ENCODE measurements around the gene SNX20.
A peak's percentile ranks its signal among the peaks of the same experiment; 100 is the strongest.

The SNX20 gene, protein sequence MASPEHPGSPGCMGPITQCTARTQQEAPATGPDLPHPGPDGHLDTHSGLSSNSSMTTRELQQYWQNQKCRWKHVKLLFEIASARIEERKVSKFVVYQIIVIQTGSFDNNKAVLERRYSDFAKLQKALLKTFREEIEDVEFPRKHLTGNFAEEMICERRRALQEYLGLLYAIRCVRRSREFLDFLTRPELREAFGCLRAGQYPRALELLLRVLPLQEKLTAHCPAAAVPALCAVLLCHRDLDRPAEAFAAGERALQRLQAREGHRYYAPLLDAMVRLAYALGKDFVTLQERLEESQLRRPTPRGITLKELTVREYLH

DNA sequence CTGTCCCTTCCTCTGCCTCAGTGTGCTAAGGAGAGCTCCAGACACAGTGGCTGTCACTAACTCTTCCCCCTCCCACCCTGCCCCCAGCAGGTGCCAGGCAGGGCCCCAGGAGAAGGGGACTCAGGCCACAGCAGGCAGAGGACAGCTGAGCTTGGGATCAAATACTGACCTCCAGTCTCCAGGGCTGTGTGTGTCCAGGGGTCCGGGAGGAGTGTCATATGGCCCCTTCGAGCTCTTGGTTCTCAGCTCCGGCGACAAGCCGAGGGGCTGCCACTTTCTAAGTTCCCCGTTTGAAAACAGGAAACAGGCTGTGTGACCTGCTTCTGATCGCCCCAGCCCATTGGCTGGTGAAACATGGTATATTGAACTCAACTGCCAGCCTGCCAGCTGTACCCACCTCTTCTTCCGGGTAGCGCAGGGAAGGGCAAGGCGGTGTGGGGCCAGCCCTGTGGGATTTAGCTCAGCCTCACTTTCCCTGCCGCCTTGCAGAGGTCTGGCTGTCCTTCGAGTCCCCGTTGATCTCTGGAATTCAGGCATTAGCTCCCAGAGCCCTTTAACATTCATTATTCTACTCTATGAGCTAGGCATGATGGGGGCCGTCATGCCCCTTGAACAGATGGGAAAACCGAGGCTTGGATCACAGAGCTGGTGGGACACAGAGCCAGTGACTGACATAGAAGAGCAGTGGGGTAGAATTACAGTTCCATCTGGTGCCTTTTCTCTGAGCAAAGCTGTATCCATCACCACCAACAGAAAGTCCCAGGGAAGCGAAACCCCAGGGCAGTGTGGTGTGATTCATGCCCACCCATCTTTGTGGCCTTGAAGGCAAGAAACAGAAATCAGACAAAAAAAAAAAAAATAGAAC is at the start of gene SNX20:
SNX20 (minus strand) TSS at position 292 of the 865 bp plus-strand sequence. CDS start 3,786 bp downstream, outside the sequence.
- DNase-seq: no peak

DNA sequence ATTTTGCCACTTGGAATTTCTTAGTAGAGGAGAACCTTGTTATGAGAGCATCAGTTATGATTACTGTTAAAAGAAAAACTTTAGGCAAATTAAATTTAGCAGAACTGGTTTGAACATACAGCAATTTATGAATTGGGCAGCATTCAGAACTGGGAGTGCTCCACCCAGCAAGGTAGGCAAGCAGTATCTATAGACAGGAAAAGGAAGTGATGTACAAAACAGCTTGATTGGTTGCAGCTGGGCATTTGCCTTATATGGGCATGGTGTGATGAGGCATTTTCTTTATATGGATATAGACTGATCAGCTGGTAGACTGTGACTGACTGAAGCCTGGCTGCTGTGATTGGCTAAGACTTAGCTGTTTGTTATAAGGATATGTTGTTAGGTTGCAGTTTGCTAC is 43.2 kb upstream of the SNX20 start:
- no peak for DNase-seq

DNA sequence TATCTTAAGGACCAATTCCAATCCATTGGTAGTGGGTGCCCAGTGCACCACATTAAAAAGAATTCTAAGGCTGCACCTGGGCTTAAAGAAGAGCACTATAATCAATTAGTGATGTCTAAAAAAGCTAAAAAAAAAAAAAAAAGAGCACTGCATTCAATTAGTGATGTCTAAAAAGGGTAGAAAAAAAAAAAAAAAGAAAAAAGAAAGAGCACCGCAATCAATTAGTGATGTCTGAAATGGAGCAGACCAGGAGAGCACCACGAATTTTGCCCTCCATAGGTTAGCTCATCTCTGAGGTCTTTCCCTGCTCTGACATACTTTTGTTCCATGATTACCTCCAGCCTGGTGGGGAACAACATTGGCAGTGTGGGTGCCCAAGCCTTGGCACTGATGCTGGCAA is 41.8 kb upstream of the SNX20 start:
- DNase-seq: no peak

DNA sequence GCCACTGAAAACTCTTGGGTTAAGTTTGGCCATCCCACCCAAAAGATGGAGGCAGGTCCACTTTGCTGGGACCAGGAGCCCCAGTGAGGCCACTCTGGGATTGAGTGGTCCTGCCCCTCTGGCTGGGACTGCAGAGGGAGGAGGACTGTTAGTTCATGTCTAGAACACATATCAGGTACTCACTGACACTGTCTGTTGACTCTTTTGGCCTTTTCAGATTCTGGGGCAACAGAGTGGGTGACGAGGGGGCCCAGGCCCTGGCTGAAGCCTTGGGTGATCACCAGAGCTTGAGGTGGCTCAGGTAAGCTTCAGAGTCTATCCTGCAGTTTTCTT is 41.3 kb upstream of the SNX20 start:
- no peak for DNase-seq

DNA sequence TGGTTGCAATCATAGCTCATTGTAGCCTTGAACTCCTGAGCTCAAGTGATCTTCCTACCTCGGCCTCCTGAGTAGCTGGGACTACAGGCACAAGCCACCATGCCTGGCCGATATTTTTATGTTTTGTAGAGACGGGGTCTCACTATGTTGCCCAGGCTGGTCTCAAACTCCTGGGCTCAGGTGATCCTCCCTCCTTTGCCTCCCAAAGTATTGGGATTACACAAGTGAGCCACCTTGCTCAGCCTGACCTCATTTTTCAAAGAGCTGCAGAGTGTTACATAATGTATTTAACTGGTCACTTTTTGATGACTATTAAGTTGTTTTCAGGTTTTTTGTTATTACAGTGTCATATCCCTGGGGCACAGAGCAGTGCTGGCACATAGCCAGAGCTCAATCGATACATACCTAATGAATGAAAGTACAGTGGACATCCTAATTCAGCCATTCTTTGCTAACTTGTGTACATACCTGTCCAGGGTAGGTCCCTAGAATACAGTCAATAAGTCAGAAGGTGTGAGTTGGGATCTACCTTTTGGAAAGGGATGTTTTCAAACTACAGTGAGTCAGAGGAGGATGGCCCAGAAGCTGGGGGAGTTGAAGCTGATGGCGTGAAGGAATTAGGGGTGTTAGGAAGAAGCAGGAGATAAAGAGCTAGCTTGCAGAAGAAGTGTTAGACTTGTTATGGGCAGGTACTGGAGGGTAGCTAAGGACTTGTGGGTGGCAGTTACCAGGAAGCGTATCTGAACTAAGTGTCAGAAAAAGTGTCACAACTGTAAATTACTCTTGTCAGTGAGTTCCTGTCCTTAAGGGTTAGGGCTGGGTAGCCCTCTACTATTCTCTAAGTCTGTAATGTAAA is 40.7 kb upstream of the SNX20 start:
- no peak for DNase-seq

DNA sequence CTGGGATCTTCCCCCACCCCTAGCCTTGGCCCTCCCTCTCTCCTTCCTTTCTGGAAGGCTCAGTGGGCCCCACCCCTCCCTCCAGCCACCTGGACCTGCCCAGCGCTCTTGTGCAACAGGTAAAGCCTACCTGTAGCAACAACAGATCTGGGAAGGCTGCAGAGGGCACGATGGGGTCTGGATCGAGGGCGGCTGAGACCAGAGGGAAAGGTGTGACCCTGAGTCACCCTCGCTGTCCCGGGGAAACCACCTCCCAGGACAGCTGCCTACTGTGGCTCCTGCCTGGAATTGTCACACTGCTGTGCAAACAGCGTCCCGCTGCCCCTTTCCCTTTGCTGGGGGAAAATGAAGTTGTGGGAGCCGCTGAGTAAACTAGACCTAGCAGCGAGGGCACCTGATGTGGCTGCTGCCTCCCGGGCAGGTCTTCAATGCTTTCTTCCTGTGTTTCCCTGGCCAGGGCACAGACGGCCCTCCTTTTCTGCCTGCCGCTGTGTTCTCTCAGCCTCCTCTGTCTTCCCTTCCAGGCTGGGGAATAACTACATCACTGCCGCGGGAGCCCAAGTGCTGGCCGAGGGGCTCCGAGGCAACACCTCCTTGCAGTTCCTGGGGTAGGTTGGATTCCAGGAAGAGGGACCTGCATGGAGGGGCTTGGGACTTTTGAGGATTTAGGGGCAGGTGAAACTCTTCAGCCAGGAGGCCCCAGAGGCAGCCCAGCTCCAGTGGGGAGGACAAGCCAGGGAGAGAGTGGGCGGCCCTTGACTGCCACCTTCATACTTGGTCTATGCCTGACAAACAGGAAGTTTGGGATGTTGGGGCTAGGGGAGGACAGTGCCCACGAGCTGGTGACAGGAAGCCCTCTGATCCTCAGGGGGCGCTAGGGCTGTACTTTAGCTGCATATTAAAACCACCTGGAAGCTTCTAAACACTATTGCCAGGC is 38.6 kb upstream of the SNX20 start:
- no peak for DNase-seq

DNA sequence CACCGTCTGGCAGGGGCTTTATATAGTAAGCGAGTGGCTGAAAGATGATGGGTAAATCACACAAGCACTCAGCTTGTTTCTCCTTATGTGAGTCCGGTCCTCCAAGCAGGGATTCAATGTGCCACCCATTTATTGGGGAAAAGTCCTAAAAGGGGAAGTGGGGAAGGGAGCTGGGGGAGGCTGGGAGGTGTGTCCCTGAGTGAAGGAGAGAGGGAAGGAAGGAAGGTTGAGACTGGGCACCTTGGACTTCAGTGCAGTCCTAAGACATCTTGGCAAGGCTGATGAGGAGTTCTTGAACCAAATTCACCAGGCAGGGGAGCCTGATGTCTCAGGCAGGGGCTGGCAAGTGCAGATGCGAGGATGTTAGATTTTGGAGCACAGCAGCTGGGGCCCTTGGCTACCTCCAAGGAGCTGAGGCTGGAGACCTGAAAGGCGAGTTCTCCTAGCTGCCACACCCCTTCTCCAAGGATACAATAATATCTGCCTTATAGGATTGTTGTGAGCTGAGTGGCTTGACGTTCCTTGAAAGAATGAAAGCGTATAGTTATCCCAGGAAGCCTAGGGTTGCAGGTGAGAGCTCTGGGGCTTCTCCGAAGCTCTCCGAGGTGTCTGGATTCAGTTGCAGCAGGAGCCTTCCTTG is 37.8 kb upstream of the SNX20 start:
- no peak for DNase-seq

DNA sequence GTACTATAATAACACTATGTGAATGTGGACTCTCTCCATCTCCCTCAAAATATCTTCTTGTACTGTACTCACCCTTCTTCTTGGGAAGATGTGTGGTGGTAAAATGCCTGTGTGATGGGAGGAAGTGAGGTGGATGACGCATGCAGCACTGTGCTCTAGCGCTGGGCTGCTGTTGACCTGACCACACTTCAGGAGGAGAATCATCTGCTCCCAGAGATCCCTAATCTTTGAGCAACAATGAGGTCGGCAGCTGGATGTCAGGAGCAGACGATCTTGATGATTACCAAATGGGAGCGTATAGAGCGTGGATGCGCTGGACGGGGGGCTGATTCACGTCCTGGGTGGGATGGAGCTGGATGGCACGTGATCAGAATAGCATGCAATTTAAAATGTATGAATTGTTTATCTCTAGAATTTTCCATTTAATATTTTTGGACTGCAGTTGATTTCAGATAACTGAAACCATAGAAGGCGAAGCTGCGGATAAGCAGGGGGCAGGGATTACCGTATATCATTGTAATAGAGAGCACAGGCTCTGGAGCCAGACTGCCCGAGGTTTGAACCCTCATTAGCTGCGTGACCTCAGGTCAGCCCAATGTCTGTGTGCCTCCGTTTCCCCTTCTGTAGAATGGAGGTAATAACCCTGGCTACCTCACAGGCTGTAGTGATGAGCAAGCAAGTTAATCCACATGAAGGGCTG is 37.1 kb upstream of the SNX20 start:
- DNase-seq: no peak

DNA sequence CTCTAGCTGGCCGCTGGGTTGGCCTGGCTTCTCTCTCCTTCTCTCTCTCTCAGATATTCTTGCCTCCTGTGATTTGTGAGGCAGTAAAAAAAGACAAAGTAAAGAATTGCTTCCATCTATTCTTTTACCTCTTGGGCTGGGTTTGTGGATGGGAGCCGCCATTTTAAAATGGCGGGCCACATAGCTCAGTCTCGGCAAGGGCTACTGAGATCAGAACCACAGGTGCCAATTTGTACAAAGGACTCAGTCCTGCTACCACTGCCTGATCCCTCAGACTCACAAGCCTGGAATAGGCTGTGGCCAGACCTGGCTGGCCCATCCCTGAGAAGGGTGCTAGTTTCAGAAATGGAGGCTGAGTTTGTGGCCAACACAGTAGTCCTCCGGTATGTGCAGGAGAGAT is 36.4 kb upstream of the SNX20 start:
- DNase-seq: no peak

DNA sequence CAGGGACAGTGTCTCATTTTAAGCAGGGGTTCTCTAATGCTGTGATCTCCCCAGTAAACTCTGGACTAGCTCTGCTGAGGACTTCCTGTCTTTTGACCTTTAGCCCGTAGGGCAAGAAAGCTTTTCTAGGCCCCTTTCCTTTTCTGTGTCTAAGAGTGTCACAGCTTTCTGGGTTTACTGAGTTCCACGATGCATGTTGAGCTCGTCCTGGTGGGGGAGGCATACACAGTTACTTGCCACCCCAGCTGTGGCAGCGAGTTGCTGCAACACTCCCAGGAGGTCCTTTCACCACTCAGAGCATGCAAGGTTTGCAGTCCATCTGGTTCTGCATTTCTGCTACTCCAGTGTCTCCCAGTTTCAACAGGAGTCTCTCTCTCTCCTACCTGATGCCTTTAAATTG is 36.0 kb upstream of the SNX20 start:
- DNase-seq: no peak

DNA sequence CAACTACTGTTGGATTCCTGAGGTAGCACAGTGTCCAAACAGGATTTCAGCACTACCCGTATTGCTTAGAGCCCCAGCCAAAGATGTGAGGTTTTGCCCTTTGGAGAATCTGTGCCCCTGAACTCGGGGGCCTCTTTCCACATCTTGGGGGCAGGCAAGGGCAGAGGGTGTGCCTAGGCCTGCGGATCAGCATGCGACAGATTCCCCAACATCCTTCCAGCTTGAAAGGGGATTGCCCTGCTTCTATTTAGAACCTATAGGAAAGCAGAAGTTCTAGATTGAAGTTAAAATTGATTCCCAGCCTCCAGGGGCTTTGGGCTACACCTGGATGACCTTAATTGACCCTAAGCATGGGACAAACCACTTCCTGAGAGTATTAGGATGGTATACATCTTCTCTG is 31.8 kb upstream of the SNX20 start:
- DNase-seq: no peak

DNA sequence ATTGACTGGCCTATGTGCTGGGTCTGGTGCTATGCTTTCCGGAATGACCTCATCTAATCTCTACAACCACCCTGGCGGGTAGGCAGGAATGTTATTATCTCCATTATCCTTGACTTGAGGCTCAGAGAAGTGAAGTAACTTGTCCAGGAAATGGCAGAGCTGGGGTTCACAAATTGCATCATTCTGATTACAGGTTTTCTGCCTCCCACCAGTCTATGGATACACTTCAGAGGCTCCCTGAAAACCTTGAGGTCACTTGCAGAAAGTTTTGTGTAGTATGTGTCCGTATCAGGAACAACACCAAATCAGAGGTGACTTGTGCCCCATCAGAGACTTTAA is 31.4 kb upstream of the SNX20 start:
- DNase-seq: no peak

DNA sequence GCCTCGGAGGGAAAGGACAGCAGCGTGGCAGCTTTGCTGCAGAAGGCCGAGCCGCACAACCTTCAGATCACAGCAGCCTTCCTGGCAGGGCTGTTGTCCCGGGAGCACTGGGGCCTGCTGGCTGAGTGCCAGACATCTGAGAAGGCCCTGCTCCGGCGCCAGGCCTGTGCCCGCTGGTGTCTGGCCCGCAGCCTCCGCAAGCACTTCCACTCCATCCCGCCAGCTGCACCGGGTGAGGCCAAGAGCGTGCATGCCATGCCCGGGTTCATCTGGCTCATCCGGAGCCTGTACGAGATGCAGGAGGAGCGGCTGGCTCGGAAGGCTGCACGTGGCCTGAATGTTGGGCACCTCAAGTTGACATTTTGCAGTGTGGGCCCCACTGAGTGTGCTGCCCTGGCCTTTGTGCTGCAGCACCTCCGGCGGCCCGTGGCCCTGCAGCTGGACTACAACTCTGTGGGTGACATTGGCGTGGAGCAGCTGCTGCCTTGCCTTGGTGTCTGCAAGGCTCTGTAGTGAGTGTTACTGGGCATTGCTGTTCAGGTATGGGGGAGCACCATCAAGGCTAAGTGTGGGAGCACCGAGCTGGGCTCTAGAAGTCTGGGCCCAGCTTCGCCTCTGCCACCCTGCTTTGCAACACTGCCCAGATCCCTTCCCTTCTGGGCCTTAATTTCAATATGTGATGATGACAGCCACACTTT is 30.9 kb upstream of the SNX20 start:
- peak in 12 of 14 donors; percentile 19 to 80 (median 51) for DNase-seq

DNA sequence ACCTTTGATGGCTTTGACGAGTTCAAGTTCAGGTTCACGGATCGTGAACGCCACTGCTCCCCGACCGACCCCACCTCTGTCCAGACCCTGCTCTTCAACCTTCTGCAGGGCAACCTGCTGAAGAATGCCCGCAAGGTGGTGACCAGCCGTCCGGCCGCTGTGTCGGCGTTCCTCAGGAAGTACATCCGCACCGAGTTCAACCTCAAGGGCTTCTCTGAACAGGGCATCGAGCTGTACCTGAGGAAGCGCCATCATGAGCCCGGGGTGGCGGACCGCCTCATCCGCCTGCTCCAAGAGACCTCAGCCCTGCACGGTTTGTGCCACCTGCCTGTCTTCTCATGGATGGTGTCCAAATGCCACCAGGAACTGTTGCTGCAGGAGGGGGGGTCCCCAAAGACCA is 29.9 kb upstream of the SNX20 start:
- no peak for DNase-seq

DNA sequence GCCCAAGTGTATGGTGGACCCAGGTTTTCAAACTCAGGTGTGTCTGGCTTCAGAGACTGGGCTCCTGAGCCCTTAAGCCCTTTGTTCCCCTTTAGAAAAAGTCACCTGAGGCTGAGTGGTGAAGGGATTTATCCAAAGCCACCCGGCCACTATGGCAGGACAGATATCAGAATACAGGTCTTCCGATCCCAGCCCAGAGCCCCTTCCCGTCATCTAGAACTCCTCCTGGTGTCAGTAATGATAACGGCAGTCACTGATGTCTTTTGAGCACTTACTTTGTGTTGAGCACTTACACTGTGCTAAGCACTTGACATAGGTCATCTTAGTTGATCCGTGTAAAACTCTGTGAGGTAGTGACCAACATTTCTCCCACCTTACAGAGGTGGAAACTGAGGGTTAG is 28.9 kb upstream of the SNX20 start:
- DNase-seq: no peak

DNA sequence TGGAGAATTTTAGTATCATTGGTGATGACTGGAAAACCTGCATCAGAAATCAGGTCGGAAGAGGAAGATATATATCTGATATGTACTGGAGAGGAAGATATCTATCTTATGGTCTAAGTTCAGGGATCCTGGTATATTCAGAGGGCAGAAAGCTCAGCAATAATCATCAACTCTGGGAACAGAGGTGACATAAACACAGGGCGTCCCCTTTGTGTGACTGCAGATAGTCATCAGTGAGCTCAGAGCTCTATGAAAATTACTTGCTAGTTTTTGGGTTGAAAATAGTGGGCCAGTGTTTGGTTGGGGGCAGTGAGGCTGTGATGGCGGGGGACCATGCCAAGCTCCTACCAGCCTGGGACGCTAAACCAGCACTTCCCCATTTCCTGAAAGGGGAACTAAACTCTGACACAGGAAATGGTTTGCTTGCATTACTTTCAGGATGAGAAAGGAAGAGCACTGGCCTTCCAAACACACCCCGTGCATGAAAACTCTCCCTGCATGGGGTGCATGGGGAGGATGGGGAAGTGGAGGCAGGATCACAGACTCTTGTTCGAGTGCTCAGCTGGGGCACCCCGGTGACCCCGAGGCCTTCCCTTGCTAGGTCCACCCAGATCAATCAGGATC is 28.1 kb upstream of the SNX20 start:
- peak in 3 of 14 donors; percentile 5 to 29 (median 19) for DNase-seq

DNA sequence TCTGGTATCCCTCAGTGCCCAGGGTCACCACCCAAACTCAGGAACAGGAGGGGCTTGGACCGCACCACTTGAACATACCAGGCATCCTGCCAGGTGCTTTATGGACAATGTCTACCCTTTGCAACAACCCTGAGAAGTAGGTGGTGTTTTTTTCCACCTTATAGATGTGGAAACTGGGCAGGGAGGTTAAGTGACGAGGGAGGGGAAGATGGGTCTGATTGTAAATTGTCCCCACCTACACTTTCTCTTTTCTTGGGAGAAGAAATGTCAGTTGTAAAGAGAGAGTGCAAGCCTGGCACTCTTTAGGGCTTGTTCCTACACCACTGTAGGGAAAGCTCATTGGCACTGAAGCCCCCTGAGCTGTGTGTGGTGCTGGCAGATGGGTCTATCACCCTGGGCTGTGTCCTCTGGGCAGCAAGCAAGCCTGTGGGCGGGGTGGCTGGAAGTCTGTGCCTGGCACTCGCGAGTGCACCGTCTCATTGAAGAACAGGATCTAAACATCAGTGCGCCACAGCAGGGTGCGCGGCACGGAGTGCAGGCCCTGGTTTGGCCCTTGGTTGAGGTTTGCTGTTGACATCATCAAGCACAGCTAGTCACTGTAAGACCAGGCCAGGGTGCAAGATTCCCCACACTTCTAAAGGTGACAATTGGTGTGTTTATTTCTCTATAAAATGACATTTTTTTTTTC is 27.4 kb upstream of the SNX20 start:
- no peak for DNase-seq

DNA sequence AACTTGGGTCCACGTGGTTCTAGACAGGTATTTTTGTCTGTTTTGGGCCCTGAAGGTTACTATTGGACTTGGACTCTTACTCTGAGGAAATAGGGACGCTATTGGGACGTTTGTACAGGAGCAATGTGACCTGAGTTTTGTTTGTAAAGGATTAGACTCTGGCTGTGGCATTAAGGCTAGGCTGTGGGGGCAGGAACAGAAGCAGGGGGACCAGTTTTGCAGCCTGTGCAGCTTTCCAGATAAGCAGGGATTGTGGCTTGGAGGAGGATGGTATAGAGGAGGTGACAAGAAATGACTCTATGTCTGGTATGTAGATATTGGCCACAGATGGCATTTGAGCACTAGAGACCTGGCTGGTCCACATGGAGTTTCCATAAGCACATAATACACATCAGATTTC is 25.1 kb upstream of the SNX20 start:
- DNase-seq: no peak

DNA sequence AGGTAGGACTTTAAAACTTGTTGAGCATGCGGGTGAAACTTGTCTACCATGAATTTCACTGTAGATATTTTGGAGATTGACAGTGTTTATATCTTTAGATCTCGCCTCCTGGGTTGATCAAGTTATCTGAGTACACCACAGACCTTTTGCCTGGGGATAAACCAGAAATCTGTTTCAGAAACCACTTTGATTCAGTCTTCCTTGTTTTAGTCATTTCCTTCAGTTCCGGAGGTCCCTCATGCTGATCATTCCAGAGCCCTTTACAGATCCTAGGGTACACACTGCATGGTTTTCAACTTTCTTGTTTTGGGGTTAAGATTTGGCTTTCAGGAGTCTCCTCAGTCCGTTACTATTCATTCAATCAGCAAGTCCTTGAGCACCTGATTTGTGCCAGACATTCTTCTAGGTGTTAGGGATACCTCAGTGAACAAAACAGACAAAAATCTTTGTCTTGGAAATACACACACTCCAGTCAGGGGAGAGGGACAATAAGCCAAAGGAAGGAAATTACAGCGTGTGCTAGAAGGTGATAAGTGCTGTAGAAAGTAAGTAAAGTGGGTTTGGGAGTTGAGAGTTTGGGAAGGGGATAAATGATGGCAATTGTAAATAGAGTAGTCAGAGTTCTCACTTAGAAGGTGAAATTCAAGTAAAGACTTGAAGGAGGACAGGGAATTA is 24.5 kb upstream of the SNX20 start:
- no peak for DNase-seq

Measured in C1 segment of cervical spinal cord (tissue), 14 donors.